HepG2 (cell line): Measurements from ENCODE around the gene MREG. TPM values are rescaled to one million over a fixed set of nuclear protein-coding genes. Genes with fewer than 3 reads are reported as not detected.

ENCODE experiments used
- ATAC-seq: fragments of 200-7000 bp; cut with Tn5 transposase; 3 replicates; pipeline ENCODE4 v1.9.1; 2020; ENCODE audit warnings: mild to moderate bottlenecking, moderate library complexity
- BruUV-seq: library from RNA; stranded (reverse); fragments of 400-500 nt; replicated peaks from 2 replicates; lab custom pipeline; 2021; lab: Mats Ljungman, UMichigan
- CTCF ChIA-PET: fragments of 300-600 bp; formaldehyde crosslinking; extraction: SDS; loops from one replicate; lab custom pipeline; 2021; ENCODE audit warnings: low total read pairs, inconsistent platforms, low intra/inter-chr PET ratio; lab: Yijun Ruan, JAX
- POLR2A ChIA-PET: fragments of 350-600 bp; sonication (Branson Sonifier 250); formaldehyde crosslinking; loops from one replicate; lab custom pipeline; 2020; ENCODE audit warnings: antibody characterized with exemption, inconsistent platforms; lab: Yijun Ruan, JAX
- DNase-seq: peaks from one replicate; pipeline ENCODE4 v3.0.0-alpha.2; 2015; ENCODE audit warnings: low spot score
- FAIRE-seq: peaks from 3 replicates; lab custom pipeline; 2011; peaks lifted over from hg19 to GRCh38; lab: Jason Lieb, UNC
- H2AFZ ChIP-seq: one replicate; pipeline ENCODE4 v1.6.1; 2011; ENCODE audit warnings: low read length, inconsistent platforms
- H3K27ac ChIP-seq: fragments of 300-600 bp; 3 replicates; pipeline ENCODE4 v1.8.0; 2011; ENCODE audit warnings: mixed run types, mild to moderate bottlenecking, mixed read lengths, low read length, inconsistent platforms; ENCODE audit not compliant: insufficient read depth; ENCODE audit errors: extremely low read length
- H3K27me3 ChIP-seq, 2 experiments: fragments of 200-600 bp in 1 of 2; 2 replicates in 1 of 2; 3 replicates in 1 of 2; pipeline versions ENCODE4 v1.6.0 to v1.8.0; 2011; ENCODE audit warnings: low read length in 2 of 2, mild to moderate bottlenecking in 2 of 2, moderate library complexity in 2 of 2, inconsistent platforms in 1 of 2; ENCODE audit not compliant: insufficient read depth in 2 of 2, control insufficient read depth in 1 of 2
- H3K36me3 ChIP-seq, 2 experiments: fragments of 200-600 bp in 1 of 2; replicated peaks in 1 of 2; 2 replicates in 1 of 2; 3 replicates in 1 of 2; pipeline versions ENCODE4 v1.5.1 to v1.8.0; 2011; ENCODE audit warnings: low read length in 2 of 2, inconsistent platforms in 1 of 2; ENCODE audit not compliant: insufficient read depth in 2 of 2, control insufficient read depth in 1 of 2
- H3K4me1 ChIP-seq: 2 replicates; pipeline ENCODE4 v1.5.1; 2012; ENCODE audit warnings: low read length, inconsistent platforms; ENCODE audit not compliant: insufficient read depth
- H3K4me2 ChIP-seq: 2 replicates; pipeline ENCODE4 v1.6.0; 2011; ENCODE audit warnings: low read depth, low read length, inconsistent platforms
- H3K4me3 ChIP-seq, 3 experiments: fragments of 200-600 bp in 1 of 3; sonication (generic), shearing (Covaris generic) in 1 of 3; replicated peaks in 1 of 3; 2 replicates each; pipeline ENCODE4 v1.5.1; 2011 to 2016; ENCODE audit warnings: low read length in 3 of 3, inconsistent platforms in 2 of 3, low read depth in 2 of 3, mild to moderate bottlenecking in 2 of 3, control low read depth in 1 of 3, mixed read lengths in 1 of 3; ENCODE audit not compliant: insufficient read depth in 1 of 3
- H3K79me2 ChIP-seq: one replicate; pipeline ENCODE4 v1.6.1; 2011; ENCODE audit warnings: low read length, inconsistent platforms; ENCODE audit not compliant: insufficient read depth
- H3K9ac ChIP-seq: 2 replicates; pipeline ENCODE4 v1.6.0; 2011; ENCODE audit warnings: mild to moderate bottlenecking, low read depth, low read length, inconsistent platforms; ENCODE audit not compliant: insufficient read depth
- H3K9me3 ChIP-seq: 2 replicates; pipeline ENCODE4 v1.5.1; 2012; ENCODE audit warnings: mild to moderate bottlenecking, low read length
- H4K20me1 ChIP-seq: 2 replicates; pipeline ENCODE4 v1.6.0; 2011; ENCODE audit warnings: inconsistent platforms, mild to moderate bottlenecking, low read length, moderate library complexity; ENCODE audit not compliant: insufficient read depth
- CENPT ChIP-seq: sonication (generic); formaldehyde crosslinking; IDR thresholded peaks from 2 replicates; pipeline ENCODE4 v1.8.0; 2022; ENCODE audit warnings: low read depth, mild to moderate bottlenecking, moderate library complexity, missing genetic modification reagents
- DNMT1 ChIP-seq: sonication (generic); formaldehyde crosslinking; IDR thresholded peaks from 2 replicates; pipeline ENCODE4 v1.5.1; 2020; ENCODE audit warnings: mild to moderate bottlenecking, missing genetic modification reagents
- HNRNPLL ChIP-seq: fragments of 200-400 bp; formaldehyde crosslinking; IDR thresholded peaks from 2 replicates; pipeline ENCODE4 v1.6.1; 2017; ENCODE audit warnings: mild to moderate bottlenecking, low read depth, low read length; ENCODE audit not compliant: poor library complexity, severe bottlenecking
- PHB2 ChIP-seq: fragments of 450-650 bp; IDR thresholded peaks from 2 replicates; pipeline ENCODE4 v1.6.1; 2018; ENCODE audit not compliant: partially characterized antibody
- POLR2A ChIP-seq, 2 experiments: IDR thresholded peaks; 2 replicates each; pipeline ENCODE4 v1.6.1; 2011; ENCODE audit warnings: low read depth in 2 of 2, low read length in 2 of 2, mild to moderate bottlenecking in 1 of 2, moderate library complexity in 1 of 2; ENCODE audit not compliant: insufficient read depth in 1 of 2
- RCOR2 ChIP-seq: IDR thresholded peaks from 2 replicates; pipeline ENCODE4 v1.6.1; 2016; ENCODE audit warnings: missing biosample characterization, missing genetic modification reagents
- RNF2 ChIP-seq: fragments of 450-650 bp; conservative IDR thresholded peaks from 2 replicates; pipeline ENCODE4 v1.6.1; 2016; ENCODE audit warnings: low read depth
- SP5 ChIP-seq: IDR thresholded peaks from 2 replicates; pipeline ENCODE4 v1.6.1; 2016; ENCODE audit warnings: low read depth, borderline replicate concordance
- TOE1 ChIP-seq: sonication (generic); formaldehyde crosslinking; IDR thresholded peaks from 2 replicates; pipeline ENCODE4 v1.4.0; 2020; ENCODE audit warnings: mild to moderate bottlenecking, missing genetic modification reagents
- ZNF263 ChIP-seq: sonication (generic); formaldehyde crosslinking; IDR thresholded peaks from 2 replicates; pipeline ENCODE4 v1.4.0; 2020; ENCODE audit warnings: missing genetic modification reagents
- ZNF264 ChIP-seq: sonication (generic); formaldehyde crosslinking; IDR thresholded peaks from 2 replicates; pipeline ENCODE4 v1.4.0; 2020; ENCODE audit warnings: missing genetic modification reagents
- ZNF543 ChIP-seq: sonication (generic); formaldehyde crosslinking; IDR thresholded peaks from 2 replicates; pipeline ENCODE4 v1.4.0; 2020; ENCODE audit warnings: mild to moderate bottlenecking, missing genetic modification reagents
- ZNF841 ChIP-seq: sonication (generic); formaldehyde crosslinking; IDR thresholded peaks from 2 replicates; pipeline ENCODE4 v1.8.1; 2023; ENCODE audit warnings: missing genetic modification reagents, borderline replicate concordance
- WGBS: methylation state at CpG from one replicate; pipeline ENCODE4 v1.1.6; 2017; ENCODE audit warnings: low lambda C conversion rate; 5-methylcytosine and 5-hydroxymethylcytosine counted together
- in situ Hi-C: cut with HindIII; loops from 2 replicates; pipeline ENCODE4 v1.10.0; 2017; ENCODE audit warnings: low pct_unique_long_range_greater_than_20kb; ENCODE audit not compliant: extremely low pct_ligation_motif_present
- intact Hi-C: fragments of 100-400 bp; cut with micrococcal nuclease; formaldehyde crosslinking; loops from one replicate; pipeline ENCODE4 v1.10.0; 2022; ENCODE audit not compliant: unreplicated experiment
- polyA plus RNA-seq, 8 experiments: library from polyadenylated mRNA; depleted of rRNA in 3 of 8; stranded (reverse) in 7 of 8; unstranded in 1 of 8; fragments of >200 nt; fragmentation: Illumina TruSeq in 4 of 8; extraction: Trizol in 4 of 8; gene quantifications; 2 replicates each; pipeline versions ENCODE4 v1.2.1 to v1.2.3, GENCODE V29; 2011 to 2016; ENCODE audit warnings: low read depth in 4 of 8, missing spikeins in 1 of 8, mixed read lengths in 1 of 8; ENCODE audit not compliant: insufficient read depth in 1 of 8
- total RNA-seq, 5 experiments: library from RNA; depleted of rRNA; stranded (reverse); fragments of >200 nt; fragmentation: Illumina TruSeq; extraction: Trizol; gene quantifications; 2 replicates each; pipeline ENCODE4 v1.2.3, GENCODE V29; 2016; ENCODE audit warnings: low read depth in 1 of 5

Gene MREG
- total and polyA plus RNA-seq, 2 of the 13 experiments (the other 11 are each of a cell fraction or from before 2014, with no cell fraction given) = 7.5 to 23.3 TPM

DNA sequence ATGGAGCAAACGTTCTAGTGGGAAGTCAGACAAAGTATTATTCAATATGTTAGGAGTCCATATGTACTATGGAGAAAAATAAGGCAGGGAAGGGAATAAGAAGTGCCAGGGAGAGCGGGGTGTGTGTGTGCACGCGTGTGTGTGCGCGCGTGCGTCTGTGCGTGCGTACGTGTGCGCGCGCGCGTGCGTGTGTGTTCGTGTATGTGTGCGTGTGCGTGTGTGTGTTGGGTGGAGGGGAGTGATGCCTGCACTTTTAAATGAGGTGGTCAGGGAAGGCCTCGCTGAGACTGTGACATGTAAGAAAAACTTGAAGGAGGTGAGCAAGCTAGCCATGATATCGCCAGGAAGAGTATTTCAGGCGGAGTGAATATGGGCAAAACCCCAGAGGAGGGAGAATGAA lies 1.6 kb upstream of the MREG start:
- BruUV-seq = no TSS peak
- intact Hi-C loops = loop anchor here (5.0 kb wide), 1 partner anchor 48 kb away; no protein-coding TSS in a partner anchor
- H3K4me3 ChIP-seq = no peak overlapping the region
- H3K4me2 ChIP-seq = no peak overlapping the region
- WGBS = 86% methylated on average over 23 of the region's 23 CpGs
- H3K9ac ChIP-seq = no peak overlapping the region
- no peaks in the 10 kb centered on the region for H3K27me3 ChIP-seq
- ATAC-seq (no peak), DNase-seq (no peak), FAIRE-seq (no peak)
- H3K4me1 ChIP-seq = peaks cover 15% of the 10 kb centered on the region
- H4K20me1 ChIP-seq = no peaks in the 10 kb centered on the region
- H2AFZ ChIP-seq = no peak overlapping the region
- CTCF ChIA-PET = no interaction called here
- no peaks in the 10 kb centered on the region for H3K9me3 ChIP-seq
- in situ Hi-C loops = loop anchor here (5.0 kb wide), 1 partner anchor 63 kb away; no protein-coding TSS in a partner anchor
- no peak for TF ChIP-seq PHB2
- TF ChIP-seq DNMT1 (CRISPR knock-in tag) = no peak
- TF ChIP-seq CENPT (CRISPR knock-in tag) = no peak
- no peak for TF ChIP-seq ZNF263 (CRISPR knock-in tag)
- no peak for TF ChIP-seq TOE1 (CRISPR knock-in tag)
- TF ChIP-seq ZNF543 = no peak
- no peak for TF ChIP-seq POLR2A (IDR thresholded peaks at IDR 0.05; ENCODE audit: insufficient read depth in 1 of 2, low read depth in 2 of 2, low read length in 2 of 2)
- no peak for TF ChIP-seq ZNF841 (CRISPR knock-in tag)
- no peak for TF ChIP-seq ZNF264 (CRISPR knock-in tag)
- no peak for TF ChIP-seq HNRNPLL
- TF ChIP-seq RCOR2 (CRISPR knock-in tag) = no peak
- no peak for TF ChIP-seq RNF2
- TF ChIP-seq SP5 (CRISPR knock-in tag) = no peak
- POLR2A ChIA-PET = interaction anchor here (1.4 kb wide), 1 partner anchor 93 kb away, joined by 3 read pairs; no protein-coding TSS in a partner anchor
- peaks cover 0 to 17% of the 10 kb centered on the region in 2 experiments; a peak in 2 of 5 replicates for H3K36me3 ChIP-seq
- H3K79me2 ChIP-seq = peaks cover 23% of the 10 kb centered on the region
- H3K27ac ChIP-seq = no peak overlapping the region
